HEK293 (cell line): Measurements from ENCODE around the gene POLK.
A peak's percentile ranks its signal among the peaks of the same experiment; 100 is the strongest.

Experiments used
- CTCF ChIA-PET: fragments of 350-600 bp; formaldehyde crosslinking; extraction: SDS; loops from one replicate; lab custom pipeline; 2021; ENCODE audit warnings: antibody characterized with exemption; lab: Yijun Ruan, JAX
- POLR2A ChIA-PET: fragments of 300-600 bp; formaldehyde crosslinking; extraction: SDS; loops from one replicate; lab custom pipeline; 2020; ENCODE audit warnings: antibody characterized with exemption, inconsistent platforms; lab: Yijun Ruan, JAX
- H3K27ac ChIP-seq: fragments of 200-500 bp; sonication (Bioruptor generic); 2 replicates; pipeline ENCODE4 v1.5.1; 2014; ENCODE audit warnings: low read depth, low read length, control low read depth, inconsistent platforms; ENCODE audit errors: extremely low read depth
- H3K36me3 ChIP-seq, 2 experiments: fragments of 200-500 bp in 1 of 2; sonication (Bioruptor generic) in 1 of 2; 1 replicate in 1 of 2; 2 replicates in 1 of 2; pipeline ENCODE4 v1.5.1; 2014 to 2017; ENCODE audit warnings: inconsistent platforms in 2 of 2, low read length in 2 of 2; ENCODE audit not compliant: control insufficient read depth in 2 of 2, insufficient read depth in 1 of 2
- H3K4me1 ChIP-seq: fragments of 200-500 bp; sonication (Bioruptor generic); 2 replicates; pipeline ENCODE4 v1.5.1; 2014; ENCODE audit warnings: mild to moderate bottlenecking, low read length, inconsistent platforms; ENCODE audit not compliant: control insufficient read depth, insufficient read depth
- H3K4me3 ChIP-seq: 2 replicates; pipeline ENCODE4 v1.5.1; 2011; ENCODE audit warnings: low read depth, mild to moderate bottlenecking, control low read depth, low read length, moderate library complexity
- H3K9me3 ChIP-seq: fragments of 200-500 bp; sonication (Bioruptor generic); 2 replicates; pipeline ENCODE4 v1.5.1; 2014; ENCODE audit warnings: low read depth, low read length, inconsistent platforms; ENCODE audit not compliant: control insufficient read depth, insufficient read depth
- BCL11A ChIP-seq: fragments of 450-650 bp; formaldehyde crosslinking; IDR thresholded peaks from 2 replicates; pipeline ENCODE4 v1.5.1; 2016; ENCODE audit warnings: low read depth, missing biosample characterization, missing genetic modification characterization
- GLI4 ChIP-seq: fragments of 450-650 bp; formaldehyde crosslinking; IDR thresholded peaks from 2 replicates; pipeline ENCODE4 v1.5.1; 2016; ENCODE audit warnings: missing biosample characterization, missing genetic modification characterization
- HOXA7 ChIP-seq: sonication (generic); formaldehyde crosslinking; IDR thresholded peaks from 2 replicates; pipeline ENCODE4 v1.8.1; 2022; ENCODE audit warnings: missing genetic modification reagents, borderline replicate concordance
- KLF10 ChIP-seq: fragments of 450-650 bp; IDR thresholded peaks from 2 replicates; pipeline ENCODE4 v1.5.1; 2018; ENCODE audit warnings: missing biosample characterization, mild to moderate bottlenecking, missing genetic modification characterization
- KLF7 ChIP-seq: fragments of 450-650 bp; formaldehyde crosslinking; IDR thresholded peaks from 2 replicates; pipeline ENCODE4 v1.5.1; 2016; ENCODE audit warnings: missing biosample characterization, missing genetic modification characterization, borderline replicate concordance
- REPIN1 ChIP-seq: fragments of 450-650 bp; formaldehyde crosslinking; IDR thresholded peaks from 2 replicates; pipeline ENCODE4 v1.5.1; 2017; ENCODE audit warnings: missing biosample characterization, missing genetic modification characterization, low read depth
- SP2 ChIP-seq: fragments of 450-650 bp; formaldehyde crosslinking; IDR thresholded peaks from 2 replicates; pipeline ENCODE4 v1.5.1; 2016; ENCODE audit warnings: missing biosample characterization, missing genetic modification characterization
- YY1 ChIP-seq: fragments of 450-650 bp; formaldehyde crosslinking; IDR thresholded peaks from 2 replicates; pipeline ENCODE4 v1.5.1; 2018; ENCODE audit warnings: missing biosample characterization, missing genetic modification characterization
- ZBTB48 ChIP-seq: fragments of 450-650 bp; formaldehyde crosslinking; IDR thresholded peaks from 2 replicates; pipeline ENCODE4 v1.5.1; 2016; ENCODE audit warnings: missing biosample characterization, missing genetic modification characterization
- ZEB2 ChIP-seq: fragments of 450-650 bp; formaldehyde crosslinking; IDR thresholded peaks from 2 replicates; pipeline ENCODE4 v1.5.1; 2016; ENCODE audit warnings: missing biosample characterization, missing genetic modification characterization
- ZFHX2 ChIP-seq: fragments of 450-650 bp; formaldehyde crosslinking; conservative IDR thresholded peaks from 2 replicates; pipeline ENCODE4 v1.5.1; 2016; ENCODE audit warnings: missing biosample characterization, missing genetic modification characterization
- ZNF146 ChIP-seq: fragments of 450-650 bp; formaldehyde crosslinking; IDR thresholded peaks from 2 replicates; pipeline ENCODE4 v1.5.1; 2016; ENCODE audit warnings: missing biosample characterization, missing genetic modification characterization
- ZNF16 ChIP-seq: fragments of 450-650 bp; formaldehyde crosslinking; IDR thresholded peaks from 2 replicates; pipeline ENCODE4 v1.5.1; 2016; ENCODE audit warnings: low read depth, missing biosample characterization, missing genetic modification characterization
- ZNF174 ChIP-seq: fragments of 450-650 bp; formaldehyde crosslinking; IDR thresholded peaks from 2 replicates; pipeline ENCODE4 v1.5.0; 2017; ENCODE audit warnings: missing biosample characterization, mild to moderate bottlenecking, missing genetic modification characterization
- ZNF184 ChIP-seq: fragments of 450-650 bp; IDR thresholded peaks from 2 replicates; pipeline ENCODE4 v1.5.1; 2018; ENCODE audit warnings: missing biosample characterization, mild to moderate bottlenecking, missing genetic modification characterization
- ZNF211 ChIP-seq: fragments of 450-650 bp; formaldehyde crosslinking; IDR thresholded peaks from 2 replicates; pipeline ENCODE4 v1.5.1; 2016; ENCODE audit warnings: low read depth, missing biosample characterization, missing genetic modification characterization
- ZNF292 ChIP-seq: fragments of 450-650 bp; formaldehyde crosslinking; IDR thresholded peaks from 2 replicates; pipeline ENCODE4 v1.5.1; 2016; ENCODE audit warnings: low read depth, missing biosample characterization, missing genetic modification characterization, borderline replicate concordance
- ZNF341 ChIP-seq: fragments of 450-650 bp; formaldehyde crosslinking; IDR thresholded peaks from 2 replicates; pipeline ENCODE4; 2016; ENCODE audit warnings: low read depth, missing biosample characterization, missing genetic modification characterization
- ZNF561 ChIP-seq: fragments of 450-650 bp; IDR thresholded peaks from 2 replicates; pipeline ENCODE4 v1.5.1; 2018; ENCODE audit warnings: missing biosample characterization, missing genetic modification characterization, borderline replicate concordance
- ZNF585B ChIP-seq: fragments of 450-650 bp; formaldehyde crosslinking; IDR thresholded peaks from 2 replicates; pipeline ENCODE4 v1.5.1; 2016; ENCODE audit warnings: missing biosample characterization, missing genetic modification characterization
- ZNF600 ChIP-seq: fragments of 450-650 bp; formaldehyde crosslinking; IDR thresholded peaks from 2 replicates; pipeline ENCODE4 v1.5.1; 2016; ENCODE audit warnings: missing biosample characterization, missing genetic modification characterization
- ZNF629 ChIP-seq: fragments of 450-650 bp; formaldehyde crosslinking; IDR thresholded peaks from 2 replicates; pipeline ENCODE4 v1.5.1; 2017; ENCODE audit warnings: missing biosample characterization, missing genetic modification characterization
- ZNF664 ChIP-seq: fragments of 450-650 bp; formaldehyde crosslinking; IDR thresholded peaks from 2 replicates; pipeline ENCODE4 v1.5.1; 2016; ENCODE audit warnings: missing biosample characterization, missing genetic modification characterization
- ZXDB ChIP-seq: fragments of 450-650 bp; formaldehyde crosslinking; IDR thresholded peaks from 2 replicates; pipeline ENCODE4 v1.5.1; 2016; ENCODE audit warnings: missing biosample characterization, missing genetic modification characterization
- TF ChIP-seq, protein P1 (sequence below): fragments of 450-650 bp; formaldehyde crosslinking; IDR thresholded peaks from 2 replicates; pipeline ENCODE4 v1.5.1; 2016; ENCODE audit warnings: missing biosample characterization, missing genetic modification characterization
- TF ChIP-seq, protein P2 (sequence below): fragments of 450-650 bp; formaldehyde crosslinking; IDR thresholded peaks from 2 replicates; pipeline ENCODE4 v1.5.1; 2016; ENCODE audit warnings: missing biosample characterization, missing genetic modification characterization
- TF ChIP-seq, protein P3 (sequence below): fragments of 450-650 bp; formaldehyde crosslinking; IDR thresholded peaks from 2 replicates; pipeline ENCODE4 v1.5.1; 2016; ENCODE audit warnings: missing biosample characterization, missing genetic modification characterization
- TF ChIP-seq, protein P4 (sequence below): fragments of 450-650 bp; formaldehyde crosslinking; optimal IDR thresholded peaks from 2 replicates; pipeline ENCODE3; 2016; ENCODE audit warnings: missing biosample characterization, mild to moderate bottlenecking, missing genetic modification characterization

POLK gene

DNA sequence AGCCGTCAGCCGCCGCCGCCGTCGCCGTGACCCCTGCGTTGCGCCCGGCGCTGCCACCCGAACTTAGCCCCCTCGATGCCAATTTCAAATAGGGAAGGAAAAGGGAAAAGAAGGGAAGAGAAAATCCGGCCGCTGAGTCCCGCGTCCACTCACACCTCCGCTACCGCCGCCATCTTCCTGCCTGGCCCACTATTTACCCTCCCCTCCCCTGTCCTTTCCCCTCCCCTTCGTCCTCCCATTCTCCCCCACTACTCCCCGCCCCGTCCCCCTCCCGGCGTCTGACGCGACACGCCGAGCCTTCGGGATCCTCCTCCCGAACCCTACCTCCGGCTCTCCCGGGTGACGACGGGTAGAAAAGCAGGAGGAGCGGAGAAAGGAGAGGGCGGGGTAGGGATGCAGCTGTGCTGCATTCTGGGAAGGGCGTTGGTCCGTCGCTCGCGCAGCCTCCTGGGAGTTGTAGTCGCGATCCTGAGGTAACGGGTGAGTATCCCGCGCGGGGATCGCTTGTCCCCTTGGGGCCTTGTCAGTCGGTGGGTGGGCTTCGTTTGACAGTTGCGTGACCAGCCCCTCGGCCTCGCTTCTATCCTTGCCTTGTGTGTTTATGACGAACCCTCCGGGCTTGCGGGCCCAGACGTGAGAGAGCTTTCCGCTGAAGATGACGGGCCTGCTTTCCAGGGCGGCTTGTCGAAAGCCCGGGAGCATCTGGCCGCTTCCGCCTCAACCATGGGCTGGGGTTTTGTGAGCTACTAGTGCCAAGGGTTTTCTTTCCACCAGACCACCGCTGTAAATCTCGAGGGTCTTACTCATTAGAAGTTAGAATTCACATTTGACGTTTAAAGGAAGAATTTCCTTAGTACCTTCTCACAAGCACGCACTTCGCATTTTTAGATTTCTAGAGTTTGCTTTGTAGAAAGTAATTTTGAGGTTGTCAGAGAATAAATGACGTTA is at the start of gene POLK, which contains the start of gene CERT1:
TSS of gene POLK (plus strand) at position 457 of the 948 bp plus-strand sequence.
TSS of gene CERT1 (minus strand) at position 195 of the 948 bp plus-strand sequence. CDS start 422 bp downstream, outside the sequence.
- Histone ChIP-seq H3K36me3 (no peaks in the 10 kb centered on the region), H3K4me3 (peak within 1 kb of the TSS; percentile 91), H3K27ac (peak within 1 kb of the TSS; percentile 74), H3K4me1 (no peaks in the 10 kb centered on the region), H3K9me3 (no peaks in the 10 kb centered on the region)
- ChIA-PET POLR2A (interaction anchor here (0.7 to 1.3 kb wide), 3 partner anchors 70 to 206 kb away, joined by 3 to 6 read pairs (median 3); partner anchors contain the start of genes HMGCR and POC5), CTCF (interaction anchor here (1.9 kb wide), 1 partner anchor 169 kb away, joined by 4 read pairs; no protein-coding TSS in a partner anchor)
- TF ChIP-seq ZNF211 (tag by site-specific recombination) (no peak), ZNF174 (tag by site-specific recombination) (no peak), ZNF146 (tag by site-specific recombination) (no peak), ZNF184 (tag by site-specific recombination) (no peak), BCL11A (0 out of 2 replicates have a peak, but pooled peaks have one; percentile 44), ZNF341 (tag by site-specific recombination) (no peak), HOXA7 (CRISPR knock-in tag) (no peak), ZNF585B (tag by site-specific recombination) (no peak), ZFHX2 (tag by site-specific recombination) (peak; percentile 44; the same call in 1 of the 2 replicates), KLF10 (no peak), ZNF664 (tag by site-specific recombination) (peak; percentile 97), ZBTB48 (tag by site-specific recombination) (no peak; the same call in 1 of the 2 replicates), GLI4 (tag by site-specific recombination) (peak; percentile 43; the same call in 1 of the 2 replicates), REPIN1 (tag by site-specific recombination) (no peak), ZNF600 (tag by site-specific recombination) (peak; percentile 47), ZEB2 (tag by site-specific recombination) (peak; percentile 75), YY1 (tag by site-specific recombination) (peak; percentile 81), ZNF16 (tag by site-specific recombination) (no peak), ZNF292 (tag by site-specific recombination) (no peak), ZNF561 (tag by site-specific recombination) (peak; percentile 73; the same call in 1 of the 2 replicates), SP2 (peak; percentile 96), ZXDB (peak; percentile 91), KLF7 (tag by site-specific recombination) (peak; percentile 100), ZNF629 (tag by site-specific recombination) (peak; percentile 74)
- TF ChIP-seq, protein P1, sequence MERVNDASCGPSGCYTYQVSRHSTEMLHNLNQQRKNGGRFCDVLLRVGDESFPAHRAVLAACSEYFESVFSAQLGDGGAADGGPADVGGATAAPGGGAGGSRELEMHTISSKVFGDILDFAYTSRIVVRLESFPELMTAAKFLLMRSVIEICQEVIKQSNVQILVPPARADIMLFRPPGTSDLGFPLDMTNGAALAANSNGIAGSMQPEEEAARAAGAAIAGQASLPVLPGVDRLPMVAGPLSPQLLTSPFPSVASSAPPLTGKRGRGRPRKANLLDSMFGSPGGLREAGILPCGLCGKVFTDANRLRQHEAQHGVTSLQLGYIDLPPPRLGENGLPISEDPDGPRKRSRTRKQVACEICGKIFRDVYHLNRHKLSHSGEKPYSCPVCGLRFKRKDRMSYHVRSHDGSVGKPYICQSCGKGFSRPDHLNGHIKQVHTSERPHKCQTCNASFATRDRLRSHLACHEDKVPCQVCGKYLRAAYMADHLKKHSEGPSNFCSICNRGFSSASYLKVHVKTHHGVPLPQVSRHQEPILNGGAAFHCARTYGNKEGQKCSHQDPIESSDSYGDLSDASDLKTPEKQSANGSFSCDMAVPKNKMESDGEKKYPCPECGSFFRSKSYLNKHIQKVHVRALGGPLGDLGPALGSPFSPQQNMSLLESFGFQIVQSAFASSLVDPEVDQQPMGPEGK (tag by site-specific recombination) = peak; percentile 97
- TF ChIP-seq, protein P2, sequence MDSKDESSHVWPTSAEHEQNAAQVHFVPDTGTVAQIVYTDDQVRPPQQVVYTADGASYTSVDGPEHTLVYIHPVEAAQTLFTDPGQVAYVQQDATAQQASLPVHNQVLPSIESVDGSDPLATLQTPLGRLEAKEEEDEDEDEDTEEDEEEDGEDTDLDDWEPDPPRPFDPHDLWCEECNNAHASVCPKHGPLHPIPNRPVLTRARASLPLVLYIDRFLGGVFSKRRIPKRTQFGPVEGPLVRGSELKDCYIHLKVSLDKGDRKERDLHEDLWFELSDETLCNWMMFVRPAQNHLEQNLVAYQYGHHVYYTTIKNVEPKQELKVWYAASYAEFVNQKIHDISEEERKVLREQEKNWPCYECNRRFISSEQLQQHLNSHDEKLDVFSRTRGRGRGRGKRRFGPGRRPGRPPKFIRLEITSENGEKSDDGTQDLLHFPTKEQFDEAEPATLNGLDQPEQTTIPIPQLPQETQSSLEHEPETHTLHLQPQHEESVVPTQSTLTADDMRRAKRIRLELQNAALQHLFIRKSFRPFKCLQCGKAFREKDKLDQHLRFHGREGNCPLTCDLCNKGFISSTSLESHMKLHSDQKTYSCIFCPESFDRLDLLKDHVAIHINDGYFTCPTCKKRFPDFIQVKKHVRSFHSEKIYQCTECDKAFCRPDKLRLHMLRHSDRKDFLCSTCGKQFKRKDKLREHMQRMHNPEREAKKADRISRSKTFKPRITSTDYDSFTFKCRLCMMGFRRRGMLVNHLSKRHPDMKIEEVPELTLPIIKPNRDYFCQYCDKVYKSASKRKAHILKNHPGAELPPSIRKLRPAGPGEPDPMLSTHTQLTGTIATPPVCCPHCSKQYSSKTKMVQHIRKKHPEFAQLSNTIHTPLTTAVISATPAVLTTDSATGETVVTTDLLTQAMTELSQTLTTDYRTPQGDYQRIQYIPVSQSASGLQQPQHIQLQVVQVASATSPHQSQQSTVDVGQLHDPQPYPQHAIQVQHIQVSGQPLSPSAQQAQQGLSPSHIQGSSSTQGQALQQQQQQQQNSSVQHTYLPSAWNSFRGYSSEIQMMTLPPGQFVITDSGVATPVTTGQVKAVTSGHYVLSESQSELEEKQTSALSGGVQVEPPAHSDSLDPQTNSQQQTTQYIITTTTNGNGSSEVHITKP (tag by site-specific recombination) = peak; percentile 69
- TF ChIP-seq, protein P3, sequence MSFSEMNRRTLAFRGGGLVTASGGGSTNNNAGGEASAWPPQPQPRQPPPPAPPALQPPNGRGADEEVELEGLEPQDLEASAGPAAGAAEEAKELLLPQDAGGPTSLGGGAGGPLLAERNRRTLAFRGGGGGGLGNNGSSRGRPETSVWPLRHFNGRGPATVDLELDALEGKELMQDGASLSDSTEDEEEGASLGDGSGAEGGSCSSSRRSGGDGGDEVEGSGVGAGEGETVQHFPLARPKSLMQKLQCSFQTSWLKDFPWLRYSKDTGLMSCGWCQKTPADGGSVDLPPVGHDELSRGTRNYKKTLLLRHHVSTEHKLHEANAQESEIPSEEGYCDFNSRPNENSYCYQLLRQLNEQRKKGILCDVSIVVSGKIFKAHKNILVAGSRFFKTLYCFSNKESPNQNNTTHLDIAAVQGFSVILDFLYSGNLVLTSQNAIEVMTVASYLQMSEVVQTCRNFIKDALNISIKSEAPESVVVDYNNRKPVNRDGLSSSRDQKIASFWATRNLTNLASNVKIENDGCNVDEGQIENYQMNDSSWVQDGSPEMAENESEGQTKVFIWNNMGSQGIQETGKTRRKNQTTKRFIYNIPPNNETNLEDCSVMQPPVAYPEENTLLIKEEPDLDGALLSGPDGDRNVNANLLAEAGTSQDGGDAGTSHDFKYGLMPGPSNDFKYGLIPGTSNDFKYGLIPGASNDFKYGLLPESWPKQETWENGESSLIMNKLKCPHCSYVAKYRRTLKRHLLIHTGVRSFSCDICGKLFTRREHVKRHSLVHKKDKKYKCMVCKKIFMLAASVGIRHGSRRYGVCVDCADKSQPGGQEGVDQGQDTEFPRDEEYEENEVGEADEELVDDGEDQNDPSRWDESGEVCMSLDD (tag by site-specific recombination) = peak; percentile 77; the same call in 1 of the 2 replicates
- TF ChIP-seq, protein P4, sequence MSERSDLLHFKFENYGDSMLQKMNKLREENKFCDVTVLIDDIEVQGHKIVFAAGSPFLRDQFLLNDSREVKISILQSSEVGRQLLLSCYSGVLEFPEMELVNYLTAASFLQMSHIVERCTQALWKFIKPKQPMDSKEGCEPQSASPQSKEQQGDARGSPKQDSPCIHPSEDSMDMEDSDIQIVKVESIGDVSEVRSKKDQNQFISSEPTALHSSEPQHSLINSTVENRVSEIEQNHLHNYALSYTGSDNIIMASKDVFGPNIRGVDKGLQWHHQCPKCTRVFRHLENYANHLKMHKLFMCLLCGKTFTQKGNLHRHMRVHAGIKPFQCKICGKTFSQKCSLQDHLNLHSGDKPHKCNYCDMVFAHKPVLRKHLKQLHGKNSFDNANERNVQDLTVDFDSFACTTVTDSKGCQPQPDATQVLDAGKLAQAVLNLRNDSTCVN = peak; percentile 35
